NCI-H1930 (cell line): Measurements from ENCODE around the gene FSTL4.

ENCODE experiments used
- DNase-seq, 2 experiments: peaks; one replicate each; lab custom pipeline; 2025; lab: John Stamatoyannopoulos, UW

The FSTL4 gene

GRCh38 chr5:133364936-133365707, 247.2 kb downstream of the FSTL4 start:
- no peak for DNase-seq

- no peak for DNase-seq
Measured at GRCh38 chr5:133363807-133364587, 248.3 kb downstream of the FSTL4 start.

GRCh38 chr5:133362438-133362837, 249.9 kb downstream of the FSTL4 start:
- no peak for DNase-seq

- DNase-seq, result no peak
Measured at GRCh38 chr5:133361922-133362321, 250.4 kb downstream of the FSTL4 start.

GRCh38 chr5:133360693-133361472, 251.5 kb downstream of the FSTL4 start:
- no peak for DNase-seq

- DNase-seq, result no peak
Measured at GRCh38 chr5:133359861-133360260, 252.5 kb downstream of the FSTL4 start.

GRCh38 chr5:133358271-133358670, 254.1 kb downstream of the FSTL4 start:
- DNase-seq, result no peak

- no peak for DNase-seq
Measured at GRCh38 chr5:133357758-133358157, 254.6 kb downstream of the FSTL4 start.

GRCh38 chr5:133356984-133357421, 255.3 kb downstream of the FSTL4 start:
- no peak for DNase-seq

- no peak for DNase-seq
Measured at GRCh38 chr5:133356396-133356983, 255.9 kb downstream of the FSTL4 start.

- no peak for DNase-seq
Measured at GRCh38 chr5:133354323-133355185, 257.8 kb downstream of the FSTL4 start.

- no peak for DNase-seq
Measured at GRCh38 chr5:133353741-133354140, 258.6 kb downstream of the FSTL4 start.

- no peak for DNase-seq
Measured at GRCh38 chr5:133348406-133348805, 263.9 kb downstream of the FSTL4 start.

- no peak for DNase-seq
Measured at GRCh38 chr5:133347039-133347438, 265.3 kb downstream of the FSTL4 start.

- no peak for DNase-seq
Measured at GRCh38 chr5:133344266-133344665, 268.1 kb downstream of the FSTL4 start.

GRCh38 chr5:133343196-133343595, 269.1 kb downstream of the FSTL4 start:
- DNase-seq, result no peak

- no peak for DNase-seq
Measured at GRCh38 chr5:133341915-133342710, 270.2 kb downstream of the FSTL4 start.

GRCh38 chr5:133341296-133341695, 271.0 kb downstream of the FSTL4 start:
- DNase-seq, result no peak

GRCh38 chr5:133340822-133341221, 271.5 kb downstream of the FSTL4 start:
- DNase-seq, result no peak
